Activated naive CD8-positive, alpha-beta T cell treated with anti-CD3 and anti-CD28 coated beads, Interleukin-2, amount 50 U/mL, for 24 hours (primary cell): ENCODE measurements around the gene FAM83E.
"Not testable (repeated sequence)": the region's sequence is repeated elsewhere in the genome, so short reads cannot be mapped to it uniquely, and the experiment has no call there.

Source experiments
- ATAC-seq: fragments of 150-1000 bp; cut with Tn5 transposase; one replicate; pipeline ENCODE4 v1.10.0; 2021
- DNase-seq: peaks from one replicate; pipeline ENCODE4 v3.0.0; 2021
- H3K27ac Mint-ChIP-seq: one replicate; pipeline ENCODE4 v1.8.0; 2021; ENCODE audit warnings: mild to moderate bottlenecking, mixed read lengths
- H3K27me3 Mint-ChIP-seq: one replicate; pipeline ENCODE4 v1.8.0; 2021; ENCODE audit warnings: mixed read lengths
- H3K36me3 Mint-ChIP-seq: one replicate; pipeline ENCODE4 v1.8.0; 2021; ENCODE audit warnings: low read depth, mixed read lengths
- H3K4me1 Mint-ChIP-seq: one replicate; pipeline ENCODE4 v1.8.0; 2021; ENCODE audit warnings: mixed read lengths
- H3K4me3 Mint-ChIP-seq: one replicate; pipeline ENCODE4 v1.8.0; 2021; ENCODE audit warnings: mild to moderate bottlenecking, moderate library complexity, mixed read lengths
- H3K9me3 Mint-ChIP-seq: one replicate; pipeline ENCODE4 v1.8.0; 2021; ENCODE audit warnings: mixed read lengths

FAM83E gene

DNA sequence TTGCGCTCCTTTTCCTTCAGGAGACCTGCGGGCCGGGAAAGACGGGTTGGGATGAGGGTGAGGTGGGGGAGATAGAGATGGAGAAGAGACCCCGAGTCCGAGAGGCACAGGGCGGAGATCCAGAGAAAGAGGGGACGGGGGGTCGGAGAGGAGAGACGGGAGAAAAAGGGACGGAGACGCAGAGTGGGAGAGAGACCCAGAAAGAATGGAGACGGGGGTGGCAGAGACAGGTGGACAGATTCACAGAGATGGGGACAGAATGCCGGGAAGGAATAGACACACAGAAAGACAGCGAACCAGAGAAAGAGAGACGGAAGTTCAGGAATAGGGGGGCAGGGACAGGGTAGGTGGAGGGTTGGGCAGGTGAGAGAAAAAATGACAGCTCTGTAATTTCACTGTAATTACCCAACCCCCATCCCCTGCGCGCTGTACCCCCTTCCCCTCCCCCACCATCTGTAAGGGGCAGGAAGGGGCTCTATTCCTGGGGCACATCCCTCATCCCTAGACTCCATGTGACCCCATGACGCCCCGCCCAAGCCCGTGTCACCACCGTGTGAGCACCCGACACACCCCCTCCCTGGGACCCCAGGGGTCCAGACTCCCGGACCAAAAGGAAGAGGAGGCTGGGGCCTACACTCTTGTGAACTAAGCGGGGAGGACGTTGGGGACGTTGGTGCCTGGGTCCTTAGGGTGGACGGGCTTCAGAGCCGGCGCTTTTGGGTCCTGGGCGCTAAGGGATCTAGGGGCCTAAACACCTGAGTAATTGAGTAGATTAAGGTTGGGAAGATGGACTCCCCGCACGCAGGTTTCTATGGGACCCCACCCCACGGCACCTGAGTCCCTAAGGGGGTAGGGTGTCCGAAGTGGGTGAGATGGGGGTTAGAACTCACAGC lies 21.3 kb upstream of the FAM83E start:
- DNase-seq, result no peak
- Mint-ChIP-seq H3K27me3 (peaks cover 2% of the 10 kb centered on the region), H3K36me3 (peaks cover 2% of the 10 kb centered on the region), H3K9me3 (no peaks in the 10 kb centered on the region), H3K4me1 (peaks cover 62% of the 10 kb centered on the region), H3K4me3 (peak overlapping the region; percentile 86), H3K27ac (peak overlapping the region; percentile 88)
- no peak for ATAC-seq

DNA sequence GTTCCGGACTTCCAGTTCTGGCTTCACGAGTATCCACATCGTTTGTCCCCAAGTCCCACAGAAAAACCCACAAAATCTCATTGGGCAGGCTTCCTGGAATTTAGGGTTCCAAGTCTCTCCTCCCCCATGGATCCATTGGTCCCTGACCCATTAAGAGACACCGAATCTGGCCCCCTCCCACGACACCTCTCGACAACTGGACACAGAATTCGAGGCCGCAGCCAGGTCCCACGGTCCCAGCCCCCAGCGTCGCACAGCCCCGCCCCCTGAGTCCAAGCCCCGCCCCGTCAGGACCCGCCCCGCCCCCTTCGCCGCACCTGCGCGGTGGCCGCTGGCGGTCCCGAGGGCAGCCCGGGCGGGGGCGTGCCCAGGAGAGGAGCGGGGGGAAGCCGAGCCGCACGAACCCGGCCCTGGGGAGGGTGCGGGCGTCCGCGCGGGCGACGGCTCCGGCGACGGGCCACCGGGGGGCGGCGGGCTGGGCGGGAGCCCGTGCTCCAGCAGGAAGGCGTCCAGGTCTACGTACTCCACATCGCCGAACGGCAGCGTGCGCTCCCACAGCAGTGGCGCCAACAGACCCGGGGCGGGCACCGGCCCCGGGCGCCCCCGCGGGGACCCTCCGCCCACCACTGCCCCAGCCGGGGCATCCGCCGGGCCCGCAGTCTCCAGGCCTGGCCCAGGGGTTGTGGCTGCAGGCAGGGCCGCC lies 20.5 kb upstream of the FAM83E start:
- DNase-seq, result peak; percentile 78
- peaks cover 2% of the 10 kb centered on the region for H3K27me3 Mint-ChIP-seq
- H3K4me1 Mint-ChIP-seq, result peaks cover 64% of the 10 kb centered on the region
- no peaks in the 10 kb centered on the region for H3K9me3 Mint-ChIP-seq
- H3K36me3 Mint-ChIP-seq, result peaks cover 2% of the 10 kb centered on the region
- no peak for ATAC-seq
- peak overlapping the region; percentile 89 for H3K27ac Mint-ChIP-seq
- H3K4me3 Mint-ChIP-seq, result peak overlapping the region; percentile 86

- Mint-ChIP-seq H3K36me3 (peaks cover 2% of the 10 kb centered on the region), H3K27me3 (peaks cover 2% of the 10 kb centered on the region), H3K4me3 (peak overlapping the region; percentile 76), H3K9me3 (no peaks in the 10 kb centered on the region), H3K4me1 (peaks cover 63% of the 10 kb centered on the region), H3K27ac (peak overlapping the region; percentile 89)
- DNase-seq (peak; percentile 94), ATAC-seq (peak; percentile 45)
Measured at GRCh38 chr19:48634424-48635262, 19.8 kb upstream of the FAM83E start.

DNA sequence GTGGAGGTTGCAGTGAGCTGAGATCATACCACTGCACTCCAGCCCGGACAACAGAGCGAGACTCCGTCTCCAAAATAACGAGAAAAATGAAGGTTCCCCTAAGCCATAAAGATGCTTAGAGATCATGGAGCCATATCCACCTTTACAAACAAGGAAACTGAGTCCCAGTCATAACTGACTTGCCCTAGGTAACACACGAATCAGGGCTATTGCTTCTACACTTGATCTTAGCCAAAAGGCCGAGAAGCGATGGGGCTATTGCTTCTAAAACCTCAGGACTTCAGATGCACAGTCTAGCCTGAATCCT lies 19.1 kb upstream of the FAM83E start:
- peaks cover 2% of the 10 kb centered on the region for H3K27me3 Mint-ChIP-seq
- peaks cover 60% of the 10 kb centered on the region for H3K4me1 Mint-ChIP-seq
- ATAC-seq, result no peak
- peaks cover 2% of the 10 kb centered on the region for H3K36me3 Mint-ChIP-seq
- peak overlapping the region; percentile 76 for H3K4me3 Mint-ChIP-seq
- no peak for DNase-seq
- H3K9me3 Mint-ChIP-seq, result no peaks in the 10 kb centered on the region
- H3K27ac Mint-ChIP-seq, result peak overlapping the region; percentile 89

GRCh38 chr19:48633148-48634035 lies 18.5 kb upstream of the FAM83E start:
- ATAC-seq, result no peak
- peak overlapping the region; percentile 47 for H3K27ac Mint-ChIP-seq
- H3K27me3 Mint-ChIP-seq, result peaks cover 2% of the 10 kb centered on the region
- no peak overlapping the region for H3K4me3 Mint-ChIP-seq
- no peak for DNase-seq
- peaks cover 5% of the 10 kb centered on the region for H3K36me3 Mint-ChIP-seq
- H3K9me3 Mint-ChIP-seq, result no peaks in the 10 kb centered on the region
- peaks cover 54% of the 10 kb centered on the region for H3K4me1 Mint-ChIP-seq

DNA sequence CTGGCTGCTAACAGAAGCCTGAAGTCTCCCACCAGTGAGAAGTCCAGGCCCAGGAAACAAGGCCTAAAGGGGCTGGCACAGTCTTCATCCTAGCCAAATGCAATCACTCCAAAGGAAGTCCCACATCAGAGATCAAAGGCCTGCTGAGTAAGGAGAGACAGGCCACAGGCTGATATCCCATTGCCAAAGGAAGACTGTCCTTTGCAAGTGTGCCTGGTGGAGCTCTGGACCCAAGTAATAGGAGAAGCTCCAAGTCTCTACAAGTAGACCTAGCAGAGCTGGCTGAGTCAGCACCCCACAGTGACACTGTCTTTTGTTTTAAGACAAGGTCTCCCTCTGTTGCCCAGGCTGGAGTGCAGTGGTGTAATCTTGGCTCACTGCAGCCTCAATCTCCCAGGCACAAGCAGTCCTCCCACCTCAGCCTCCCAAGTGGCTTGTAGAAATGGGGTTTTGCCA lies 17.8 kb upstream of the FAM83E start:
- Mint-ChIP-seq H3K4me1 (peaks cover 47% of the 10 kb centered on the region), H3K4me3 (no peak overlapping the region), H3K27me3 (peaks cover 2% of the 10 kb centered on the region), H3K27ac (peak overlapping the region; percentile 52), H3K36me3 (peaks cover 5% of the 10 kb centered on the region), H3K9me3 (no peaks in the 10 kb centered on the region)
- ATAC-seq, result no peak
- no peak for DNase-seq

GRCh38 chr19:48632286-48632685 lies 17.4 kb upstream of the FAM83E start:
- not testable (repeated sequence) for H3K36me3 Mint-ChIP-seq, ATAC-seq, H3K9me3 Mint-ChIP-seq, H3K27me3 Mint-ChIP-seq, H3K4me3 Mint-ChIP-seq, DNase-seq
- Mint-ChIP-seq H3K27ac (peak overlapping the region; percentile 52), H3K4me1 (peaks cover 44% of the 10 kb centered on the region)

DNA sequence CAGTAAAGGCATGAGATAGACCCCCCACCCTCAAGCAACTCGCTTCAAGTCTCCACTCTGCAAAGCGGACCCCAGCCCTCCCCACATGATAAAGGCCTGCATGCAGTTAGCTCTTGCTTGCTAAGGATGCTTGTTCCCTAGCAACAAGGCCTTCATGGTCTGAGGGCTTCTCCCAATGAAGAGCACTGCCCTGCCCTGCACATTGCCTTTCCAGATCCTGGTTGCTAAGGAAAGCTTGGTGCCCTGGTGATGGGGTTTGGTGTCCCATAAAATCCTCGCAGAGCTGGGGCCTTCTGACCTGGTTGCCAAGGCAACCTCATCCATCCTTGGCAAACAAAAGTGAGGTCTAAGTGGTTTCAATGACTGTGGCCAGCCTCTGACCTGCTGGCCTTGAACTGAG lies 16.3 kb upstream of the FAM83E start:
- H3K36me3 Mint-ChIP-seq, result peaks cover 8% of the 10 kb centered on the region
- H3K4me3 Mint-ChIP-seq, result no peak overlapping the region
- H3K4me1 Mint-ChIP-seq, result peaks cover 51% of the 10 kb centered on the region
- H3K9me3 Mint-ChIP-seq, result no peaks in the 10 kb centered on the region
- peaks cover 2% of the 10 kb centered on the region for H3K27me3 Mint-ChIP-seq
- DNase-seq (no peak), ATAC-seq (no peak)
- H3K27ac Mint-ChIP-seq, result no peak overlapping the region

DNA sequence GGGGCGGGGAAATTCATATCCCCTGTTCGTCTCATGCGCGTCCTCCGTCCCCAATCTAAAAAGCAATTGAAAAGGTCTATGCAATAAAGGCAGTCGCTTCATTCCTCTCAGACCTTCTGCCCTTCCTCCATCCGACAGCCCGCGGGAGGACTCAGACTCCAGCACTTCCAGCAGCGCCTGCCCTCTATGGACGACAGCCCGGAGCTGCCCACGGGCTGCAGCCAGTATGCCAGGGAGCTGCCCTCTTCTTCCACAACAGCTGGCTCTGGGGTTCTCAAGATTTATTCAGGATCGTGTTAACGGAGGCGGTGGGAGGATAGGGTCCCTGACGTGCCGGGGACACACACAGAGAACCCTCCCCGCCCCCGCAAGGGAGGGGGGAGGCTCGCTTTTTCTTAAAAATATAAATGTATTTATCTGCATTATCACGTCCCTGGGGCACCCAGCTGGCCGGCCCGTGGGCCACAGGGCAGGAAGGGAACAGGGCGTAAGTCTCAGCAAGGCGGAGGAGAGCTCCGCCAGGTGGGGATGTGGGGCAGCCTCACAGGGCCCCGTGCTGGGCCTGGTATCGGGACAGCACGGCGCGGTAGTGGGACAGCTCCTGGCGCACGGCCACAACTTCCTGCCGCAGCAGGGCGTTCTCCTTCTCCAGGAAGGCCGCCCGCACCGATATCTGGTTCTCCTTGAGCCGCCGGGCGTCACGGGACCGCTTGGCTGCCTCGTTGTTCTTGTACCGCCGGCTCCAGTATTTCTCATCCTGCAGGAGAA lies 15.6 kb upstream of the FAM83E start:
- no peak overlapping the region for H3K27ac Mint-ChIP-seq
- ATAC-seq (no peak), DNase-seq (no peak)
- H3K4me3 Mint-ChIP-seq, result no peak overlapping the region
- no peaks in the 10 kb centered on the region for H3K9me3 Mint-ChIP-seq
- peaks cover 8% of the 10 kb centered on the region for H3K36me3 Mint-ChIP-seq
- H3K27me3 Mint-ChIP-seq, result no peaks in the 10 kb centered on the region
- H3K4me1 Mint-ChIP-seq, result peaks cover 47% of the 10 kb centered on the region

DNA sequence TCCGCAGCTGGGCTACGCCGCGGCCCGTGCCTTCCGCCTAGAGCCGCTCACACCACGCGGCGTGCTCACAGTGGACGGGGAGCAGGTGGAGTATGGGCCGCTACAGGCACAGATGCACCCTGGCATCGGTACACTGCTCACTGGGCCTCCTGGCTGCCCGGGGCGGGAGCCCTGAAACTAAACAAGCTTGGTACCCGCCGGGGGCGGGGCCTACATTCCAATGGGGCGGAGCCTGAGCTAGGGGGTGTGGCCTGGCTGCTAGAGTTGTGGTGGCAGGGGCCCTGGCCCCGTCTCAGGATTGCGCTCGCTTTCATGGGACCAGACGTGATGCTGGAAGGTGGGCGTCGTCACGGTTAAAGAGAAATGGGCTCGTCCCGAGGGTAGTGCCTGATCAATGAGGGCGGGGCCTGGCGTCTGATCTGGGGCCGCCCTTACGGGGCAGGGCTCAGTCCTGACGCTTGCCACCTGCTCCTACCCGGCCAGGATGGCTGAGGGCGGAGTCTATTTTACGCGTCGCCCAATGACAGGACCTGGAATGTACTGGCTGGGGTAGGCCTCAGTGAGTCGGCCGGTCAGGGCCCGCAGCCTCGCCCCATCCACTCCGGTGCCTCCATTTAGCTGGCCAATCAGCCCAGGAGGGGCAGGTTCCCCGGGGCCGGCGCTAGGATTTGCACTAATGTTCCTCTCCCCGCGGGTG lies 14.9 kb upstream of the FAM83E start:
- Mint-ChIP-seq H3K4me1 (peaks cover 47% of the 10 kb centered on the region), H3K27ac (no peak overlapping the region)

DNA sequence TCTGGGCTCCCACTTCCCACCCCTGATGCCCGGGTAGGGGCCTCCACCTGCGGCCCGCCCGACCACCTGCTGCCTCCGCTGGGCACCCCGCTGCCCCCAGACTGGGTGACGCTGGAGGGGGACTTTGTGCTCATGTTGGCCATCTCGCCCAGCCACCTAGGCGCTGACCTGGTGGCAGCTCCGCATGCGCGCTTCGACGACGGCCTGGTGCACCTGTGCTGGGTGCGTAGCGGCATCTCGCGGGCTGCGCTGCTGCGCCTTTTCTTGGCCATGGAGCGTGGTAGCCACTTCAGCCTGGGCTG lies 14.4 kb upstream of the FAM83E start:
- Mint-ChIP-seq H3K4me3 (no peak overlapping the region), H3K36me3 (peaks cover 13% of the 10 kb centered on the region), H3K9me3 (no peaks in the 10 kb centered on the region), H3K4me1 (peaks cover 47% of the 10 kb centered on the region), H3K27me3 (no peaks in the 10 kb centered on the region), H3K27ac (no peak overlapping the region)
- DNase-seq (no peak), ATAC-seq (no peak)

More for the DNA sequence above, 14.9 kb upstream of the FAM83E start:
- Mint-ChIP-seq H3K36me3 (peaks cover 13% of the 10 kb centered on the region), H3K4me3 (no peak overlapping the region), H3K27me3 (no peaks in the 10 kb centered on the region), H3K9me3 (no peaks in the 10 kb centered on the region)
- ATAC-seq (no peak), DNase-seq (peak; percentile 47)

GRCh38 chr19:48628486-48629296 lies 13.8 kb upstream of the FAM83E start:
- DNase-seq (no peak), ATAC-seq (no peak)
- Mint-ChIP-seq H3K27me3 (no peaks in the 10 kb centered on the region), H3K4me3 (no peak overlapping the region), H3K4me1 (peaks cover 46% of the 10 kb centered on the region), H3K9me3 (no peaks in the 10 kb centered on the region), H3K27ac (no peak overlapping the region), H3K36me3 (peaks cover 15% of the 10 kb centered on the region)
